Vagina (tissue), 2 donors: Measurements from ENCODE around the gene NPW. TPM values are rescaled to one million over a fixed set of nuclear protein-coding genes. Genes with fewer than 3 reads are reported as not detected.
A peak's percentile ranks its signal among the peaks of the same experiment; 100 is the strongest.

Experiments used
- DNase-seq, 2 donors: peaks; one replicate each; pipeline ENCODE4 v3.0.0-alpha.2; 2017; ENCODE audit errors: extremely low spot score in 2 of 2
- H3K27ac ChIP-seq: fragments of 200-600 bp; sonication (generic); one replicate; pipeline ENCODE4 v1.5.1; 2019
- H3K27me3 ChIP-seq: fragments of 200-600 bp; sonication (generic); one replicate; pipeline ENCODE4 v1.5.1; 2019
- H3K36me3 ChIP-seq, 2 donors: fragments of 200-600 bp; sonication (generic); one replicate each; pipeline ENCODE4 v1.5.1; 2017 to 2019
- H3K4me1 ChIP-seq: fragments of 200-600 bp; sonication (generic); one replicate; pipeline ENCODE4 v1.5.1; 2019
- H3K4me3 ChIP-seq, 2 donors: fragments of 200-600 bp; sonication (generic); 1 replicate in 1 of 2; 2 replicates in 1 of 2; pipeline ENCODE4 v1.5.1; 2016 to 2019
- H3K9me3 ChIP-seq: fragments of 200-600 bp; sonication (generic); one replicate; pipeline ENCODE4 v1.5.1; 2019
- CTCF ChIP-seq, 3 experiments: fragments of 450-650 bp in 2 of 3; fragments of 200-600 bp in 1 of 3; sonication (generic) in 1 of 3; IDR thresholded peaks; one replicate each; pipeline ENCODE4 v1.5.1; 2017 to 2019; ENCODE audit warnings: antibody characterized with exemption in 3 of 3, mild to moderate bottlenecking in 2 of 3, moderate library complexity in 2 of 3
- POLR2A ChIP-seq, 2 donors: fragments of 450-650 bp; IDR thresholded peaks; one replicate each; pipeline ENCODE4 v1.6.1; 2017; ENCODE audit warnings: antibody characterized with exemption in 2 of 2, mild to moderate bottlenecking in 2 of 2, moderate library complexity in 2 of 2
- POLR2AphosphoS5 ChIP-seq, 2 donors: sonication (generic); formaldehyde crosslinking; IDR thresholded peaks; one replicate each; pipeline ENCODE4 v1.9.0; 2017; ENCODE audit warnings: antibody characterized with exemption in 2 of 2, mild to moderate bottlenecking in 2 of 2, low read depth in 1 of 2; ENCODE audit not compliant: insufficient read depth in 1 of 2
- intact Hi-C: fragments of 100-400 bp; cut with DNase I; formaldehyde crosslinking; loops from one replicate; pipeline ENCODE4 v1.15.1; 2023
- total RNA-seq: library from RNA; depleted of rRNA; stranded (reverse); fragments of >200 nt; gene quantifications from one replicate; pipeline ENCODE4 v1.2.3, GENCODE V29; 2016

Gene NPW
- total RNA-seq, 1 donor from 2014 or later = not detected

- Histone ChIP-seq H3K4me1 (peaks cover 60% of the 10 kb centered on the region), H3K36me3 (peaks cover 0 to 17% of the 10 kb centered on the region in 2 donors), H3K9me3 (no peaks in the 10 kb centered on the region), H3K4me3 (peak overlapping the region; percentile 88 to 91), H3K27ac (peak overlapping the region; percentile 80), H3K27me3 (no peaks in the 10 kb centered on the region)
- DNase-seq = no peak
- no peak for TF ChIP-seq POLR2AphosphoS5 (IDR thresholded peaks at IDR 0.05; ENCODE audit: insufficient read depth in 1 of 2, low read depth in 1 of 2)
- TF ChIP-seq POLR2A (IDR thresholded peaks at IDR 0.05) = no peak
- TF ChIP-seq CTCF (IDR thresholded peaks at IDR 0.05) = no peak
- intact Hi-C loops = loop anchor here (10.0 kb wide), 1 partner anchor 891 kb away; the partner anchor contains the start of gene CACNA1H
Measured at GRCh38 chr16:2045965-2046892, 26.6 kb downstream of the NPW start.

DNA sequence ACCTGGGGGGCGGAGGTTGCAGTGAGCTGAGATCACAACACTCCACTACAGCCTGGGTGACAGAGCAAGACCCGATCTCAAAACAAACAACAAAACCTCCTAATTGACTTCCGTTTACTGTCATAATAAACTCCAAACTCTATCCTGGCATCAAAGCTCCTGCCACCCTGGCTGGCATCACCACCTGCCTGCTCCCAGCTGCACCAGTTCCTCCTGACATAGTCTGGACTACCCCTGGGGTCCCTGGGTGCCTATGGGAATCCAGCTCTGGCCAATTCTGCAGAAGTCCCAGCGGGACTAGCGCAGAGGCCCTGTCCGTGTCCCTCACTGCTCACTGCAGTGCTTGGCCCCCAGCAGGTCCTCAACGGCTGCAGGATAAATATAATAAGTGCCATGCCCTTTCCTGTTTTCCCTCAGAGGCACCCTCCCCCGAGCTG is 27.3 kb downstream of the NPW start:
- H3K9me3 ChIP-seq = no peaks in the 10 kb centered on the region
- H3K4me3 ChIP-seq = peak overlapping the region; percentile 88 to 91
- intact Hi-C loops = loop anchor here (10.0 kb wide), 1 partner anchor 892 kb away; the partner anchor contains the start of gene CACNA1H
- peaks cover 0 to 20% of the 10 kb centered on the region in 2 donors for H3K36me3 ChIP-seq
- H3K27me3 ChIP-seq = no peaks in the 10 kb centered on the region
- no peak for DNase-seq
- H3K4me1 ChIP-seq = peaks cover 56% of the 10 kb centered on the region
- H3K27ac ChIP-seq = peak overlapping the region; percentile 80
- TF ChIP-seq POLR2AphosphoS5 (IDR thresholded peaks at IDR 0.05; ENCODE audit: insufficient read depth in 1 of 2, low read depth in 1 of 2) = no peak
- no peak for TF ChIP-seq CTCF (IDR thresholded peaks at IDR 0.05)

DNA sequence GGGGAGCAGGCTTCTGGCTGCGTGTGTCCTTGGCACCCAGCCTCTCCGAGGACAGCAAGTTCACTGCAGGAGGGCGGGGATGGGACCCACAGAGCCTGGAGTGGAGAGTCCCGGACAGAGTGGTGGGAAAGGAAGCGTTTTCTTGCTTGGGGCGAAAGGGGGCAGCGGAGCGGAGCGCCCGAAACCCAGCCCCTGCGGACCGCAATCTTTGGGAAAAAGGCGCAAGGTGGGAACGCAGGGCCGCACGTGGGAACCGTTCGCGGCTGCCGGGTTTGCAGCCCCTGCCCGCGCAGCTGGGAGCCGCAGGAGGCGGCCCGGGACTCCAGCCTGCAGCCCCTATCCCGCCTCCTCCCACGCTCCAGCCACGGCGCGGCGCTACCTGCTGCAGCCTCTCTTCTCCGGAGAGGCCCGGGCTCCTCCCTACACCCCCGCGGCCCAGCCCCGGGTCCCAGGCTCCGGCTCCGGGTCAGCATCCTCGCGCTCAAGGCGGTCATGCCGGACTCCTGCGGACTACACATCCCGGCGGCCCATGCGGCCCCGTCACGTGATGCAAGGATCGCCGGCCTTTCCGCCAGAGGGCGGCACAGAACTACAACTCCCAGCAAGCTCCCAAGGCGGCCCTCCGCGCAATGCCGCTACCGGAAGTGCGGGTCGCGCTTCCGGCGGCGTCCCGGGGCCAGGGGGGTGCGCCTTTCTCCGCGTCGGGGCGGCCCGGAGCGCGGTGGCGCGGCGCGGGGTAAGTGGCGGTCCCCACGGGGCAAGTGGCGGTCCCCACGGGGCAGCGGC is 27.9 kb downstream of the NPW start, which contains the start of the genes NTHL1 and TSC2:
TSS of gene NTHL1 (minus strand) at position 505 of the 786 bp plus-strand sequence. CDS start at position 494, 11 bp downstream.
TSS of gene TSC2 (plus strand) at position 656 of the 786 bp plus-strand sequence. CDS start 631 bp downstream, outside the sequence.
- Histone ChIP-seq H3K27me3 (no peaks in the 10 kb centered on the region), H3K27ac (peak within 1 kb of the TSS; percentile 80), H3K36me3 (peaks cover 0 to 20% of the 10 kb centered on the region in 2 donors), H3K4me1 (peaks cover 50% of the 10 kb centered on the region), H3K9me3 (no peaks in the 10 kb centered on the region), H3K4me3 (peak within 1 kb of the TSS; percentile 88 to 91)
- TF ChIP-seq POLR2A (IDR thresholded peaks at IDR 0.05) (peak in 1 of 2 donors; percentile 11), POLR2AphosphoS5 (IDR thresholded peaks at IDR 0.05; ENCODE audit: insufficient read depth in 1 of 2, low read depth in 1 of 2) (peak; percentile 76 to 92), CTCF (IDR thresholded peaks at IDR 0.05) (peak in 2 of 3 experiments; percentile 32 to 58)
- DNase-seq = peak in 1 of 2 donors; percentile 97
- intact Hi-C loops = loop anchor here (10.0 kb wide), 1 partner anchor 893 kb away; the partner anchor contains the start of gene CACNA1H

DNA sequence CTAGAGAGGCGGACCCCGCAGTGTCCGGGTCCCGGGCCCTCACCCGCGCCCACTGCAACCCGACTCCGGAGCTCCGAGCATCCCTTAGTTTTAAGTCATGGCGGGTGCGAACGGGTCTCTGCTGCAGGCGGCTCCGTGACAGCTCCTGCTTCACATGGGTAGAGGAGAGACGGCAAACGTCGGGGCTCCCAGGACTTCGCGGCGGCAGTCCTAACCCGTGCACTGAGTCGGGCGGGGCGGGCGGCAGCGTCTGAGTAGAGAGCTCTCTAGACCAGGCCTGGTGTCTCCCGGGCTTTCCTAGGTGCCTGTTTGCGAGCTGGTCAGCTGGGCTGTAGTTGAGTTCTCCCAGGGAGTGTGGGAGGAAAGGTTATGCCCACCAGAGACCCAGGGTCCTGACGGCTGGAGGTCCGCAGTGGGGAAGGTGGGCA is 28.5 kb downstream of the NPW start:
- DNase-seq = no peak
- H3K36me3 ChIP-seq = peaks cover 0 to 23% of the 10 kb centered on the region in 2 donors
- peaks cover 44% of the 10 kb centered on the region for H3K4me1 ChIP-seq
- intact Hi-C loops = loop anchor here (10.0 kb wide), 1 partner anchor 893 kb away; the partner anchor contains the start of gene CACNA1H
- TF ChIP-seq POLR2AphosphoS5 (IDR thresholded peaks at IDR 0.05; ENCODE audit: insufficient read depth in 1 of 2, low read depth in 1 of 2) (no peak), POLR2A (IDR thresholded peaks at IDR 0.05) (no peak), CTCF (IDR thresholded peaks at IDR 0.05) (no peak)
- peak overlapping the region; percentile 88 to 91 for H3K4me3 ChIP-seq
- no peaks in the 10 kb centered on the region for H3K9me3 ChIP-seq
- H3K27me3 ChIP-seq = no peaks in the 10 kb centered on the region
- H3K27ac ChIP-seq = peak overlapping the region; percentile 80
